Measurements from ENCODE around the gene ULK4.

GRCh38 chr3:41265823-41266273 lies 696.1 kb downstream of the ULK4 start:
- TF ChIP-seq CEBPZ (IDR thresholded peaks at IDR 0.05; ENCODE audit: borderline replicate concordance, low read depth, low read length) (no peak), HCFC1 (IDR thresholded peaks at IDR 0.05; ENCODE audit: low read depth, low read length) (no peak), BHLHE40 (IDR thresholded peaks at IDR 0.05; ENCODE audit: low read length) (no peak), RBBP5 (IDR thresholded peaks at IDR 0.05; ENCODE audit: borderline replicate concordance, insufficient read depth, low read length, poor library complexity, severe bottlenecking) (no peak), RAD21 (CRISPR knock-in tag; conservative IDR thresholded peaks at IDR 0.05 in 1 of 2, IDR thresholded peaks at IDR 0.05 in 1 of 2) (no peak), COPS2 (conservative IDR thresholded peaks at IDR 0.05) (no peak), RFX5 (IDR thresholded peaks at IDR 0.05; ENCODE audit: low read depth, low read length) (no peak), MEIS2 (IDR thresholded peaks at IDR 0.05; ENCODE audit: partially characterized antibody) (no peak), CREB3 (tag; conservative IDR thresholded peaks at IDR 0.05; ENCODE audit: low read depth) (no peak), HDAC8 (tag; IDR thresholded peaks at IDR 0.05) (no peak), E2F1 (CRISPR knock-in tag; IDR thresholded peaks at IDR 0.05) (no peak), ZNF592 (IDR thresholded peaks at IDR 0.05) (no peak)

Data from K562 (cell line).